GM21717 (cell line): ENCODE results near the gene LAMTOR2.

ENCODE experiments used
- ATAC-seq: cut with Tn5 transposase; IDR thresholded peaks from one replicate; pipeline ENCODE4 v1.9.1; 2021; ENCODE audit warnings: mild to moderate bottlenecking, moderate library complexity; ENCODE audit not compliant: unreplicated experiment

LAMTOR2 gene

DNA sequence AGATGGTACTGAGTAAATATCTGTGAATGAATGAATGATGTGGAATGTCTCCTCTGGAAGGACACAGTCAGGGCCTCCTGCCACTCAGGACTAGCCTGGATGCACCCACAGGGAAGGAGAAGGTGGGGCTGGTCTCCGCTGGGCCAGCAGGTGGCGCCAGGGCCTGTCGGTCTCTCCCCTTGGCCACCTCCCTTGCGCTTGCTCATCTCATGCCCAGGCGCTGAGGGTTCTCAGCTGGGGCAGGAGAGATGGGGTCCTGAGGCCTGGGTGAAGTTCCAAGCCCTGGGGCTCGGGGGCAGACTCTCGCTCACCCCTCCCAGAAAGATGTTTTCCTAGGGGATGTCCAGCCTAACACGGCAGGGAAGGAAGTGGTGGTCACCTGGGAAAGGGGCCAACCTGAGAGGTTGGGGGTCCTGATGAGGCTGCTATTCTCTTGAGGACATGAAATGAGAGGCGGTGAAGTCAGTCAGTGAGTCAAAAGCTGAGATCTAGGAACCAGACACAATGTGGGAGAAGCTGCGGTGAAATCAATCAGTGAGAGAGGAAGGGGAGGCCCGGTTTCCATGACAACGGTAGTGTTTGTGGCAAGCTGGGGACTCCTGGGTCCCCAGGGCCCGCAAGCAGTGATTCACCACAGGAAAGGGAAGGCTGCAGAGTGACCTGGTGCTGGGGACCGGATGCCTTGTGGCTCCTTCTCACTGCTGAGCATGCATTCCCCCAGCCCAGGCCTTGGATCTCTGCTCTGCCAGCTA is 42.2 kb downstream of the LAMTOR2 start:
- ATAC-seq = peak; percentile 54

DNA sequence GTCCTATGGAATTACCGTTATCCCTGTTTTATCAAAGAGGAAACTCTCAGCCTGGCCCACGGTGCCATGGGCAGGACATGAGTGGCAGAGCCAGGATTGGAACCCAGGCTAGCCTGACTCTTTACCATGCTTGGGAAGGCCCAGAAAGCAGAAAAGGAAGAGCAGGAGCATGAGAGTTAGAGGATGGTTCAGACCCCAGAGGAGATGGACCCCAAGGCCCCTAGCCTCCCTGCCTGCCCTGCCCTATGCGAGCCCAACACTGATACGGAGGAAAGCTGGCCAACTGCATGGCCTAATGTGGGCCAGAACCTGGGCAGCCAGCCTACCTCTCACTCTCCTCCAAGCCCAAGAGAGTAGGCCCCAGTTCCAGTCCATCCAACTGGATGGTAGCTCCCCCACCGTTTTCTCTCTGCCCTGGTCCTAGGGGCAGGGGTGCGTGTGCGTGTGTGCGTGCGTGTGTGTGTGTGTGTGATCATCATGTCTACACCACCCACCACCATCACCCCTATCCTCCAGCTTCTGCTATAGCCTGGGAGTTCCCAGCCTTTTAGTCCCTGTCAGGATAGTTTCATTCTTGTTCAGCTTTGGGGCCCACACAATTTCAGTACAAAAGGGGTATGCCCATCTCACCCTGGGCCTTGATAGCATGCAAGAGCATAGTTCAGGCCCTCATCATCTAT is 43.1 kb downstream of the LAMTOR2 start:
- ATAC-seq = no peak

DNA sequence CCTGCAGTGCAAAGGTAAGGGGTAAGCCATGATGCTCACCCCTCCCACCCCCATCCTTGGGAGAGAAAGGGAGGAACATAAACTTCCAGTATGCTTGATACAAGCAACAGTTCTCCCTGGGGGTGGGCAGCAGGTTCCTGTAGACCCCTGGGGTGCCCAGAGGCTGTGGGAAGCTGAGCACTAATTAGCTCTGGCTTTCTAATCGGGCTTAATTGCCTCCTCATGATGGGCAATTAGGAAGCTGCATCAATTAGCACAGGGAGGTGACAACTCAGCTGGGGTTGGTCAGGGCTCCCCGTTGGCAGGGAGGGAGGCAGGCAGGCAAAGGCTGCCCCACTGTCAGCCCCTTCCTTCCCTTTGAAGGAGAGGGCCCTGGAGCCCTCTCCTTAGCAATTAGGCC is 44.2 kb downstream of the LAMTOR2 start:
- no peak for ATAC-seq

DNA sequence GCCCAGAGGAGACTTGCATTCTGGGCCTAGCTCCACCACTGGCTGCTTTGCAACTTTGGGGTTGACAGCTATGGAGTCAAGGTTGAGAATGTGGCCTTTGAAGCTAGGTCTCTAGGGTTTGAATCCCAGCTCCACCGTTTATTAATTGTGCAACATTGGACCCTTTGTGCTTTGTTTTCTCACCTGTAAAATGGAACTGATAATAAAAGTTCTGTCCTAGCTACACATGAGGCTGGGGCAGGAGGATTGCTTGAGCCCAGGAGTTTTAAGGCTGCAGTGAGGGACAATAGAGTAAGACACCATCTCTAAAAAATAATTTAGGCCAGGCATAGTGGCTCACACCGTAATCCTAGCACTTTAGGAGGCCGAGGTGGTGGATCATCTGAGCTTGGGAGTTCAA is 44.7 kb downstream of the LAMTOR2 start:
- no peak for ATAC-seq

DNA sequence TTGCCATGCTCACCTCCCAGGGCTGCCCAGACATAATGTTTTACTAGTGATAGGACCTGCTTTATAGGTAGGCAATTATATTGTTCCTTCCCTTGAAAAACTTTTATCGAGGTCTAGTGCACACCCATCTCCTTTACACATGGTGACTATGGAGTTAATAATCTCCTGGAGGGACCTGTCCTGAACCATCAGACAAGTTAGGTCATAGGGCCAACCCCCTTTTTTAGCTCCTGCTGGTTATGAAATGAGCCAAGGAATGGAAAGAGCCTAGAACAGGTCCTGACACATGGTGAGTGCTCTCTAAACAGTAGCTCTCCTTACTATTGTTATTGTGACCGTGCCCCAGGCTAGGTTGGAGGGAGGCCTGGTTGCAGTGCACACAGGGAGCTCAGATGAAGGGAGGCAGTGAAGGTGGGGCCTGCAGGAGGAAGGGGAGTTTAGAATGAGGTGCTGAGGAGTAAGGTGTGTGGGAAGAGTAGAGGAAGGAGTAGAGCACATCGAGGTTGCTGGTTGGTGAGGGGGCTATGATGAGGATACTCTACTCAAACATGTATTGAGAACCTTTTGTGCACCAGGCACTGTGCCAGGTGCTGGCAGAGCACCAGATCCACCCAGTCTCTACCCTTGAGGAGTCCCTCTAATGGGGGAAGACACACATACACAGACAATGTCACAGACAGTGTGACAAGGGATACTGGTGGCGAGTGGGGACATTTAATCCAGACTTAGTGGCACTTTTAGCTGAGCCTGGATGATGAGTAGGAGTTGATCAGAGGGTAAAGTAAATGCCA is 45.8 kb downstream of the LAMTOR2 start:
- ATAC-seq = no peak

DNA sequence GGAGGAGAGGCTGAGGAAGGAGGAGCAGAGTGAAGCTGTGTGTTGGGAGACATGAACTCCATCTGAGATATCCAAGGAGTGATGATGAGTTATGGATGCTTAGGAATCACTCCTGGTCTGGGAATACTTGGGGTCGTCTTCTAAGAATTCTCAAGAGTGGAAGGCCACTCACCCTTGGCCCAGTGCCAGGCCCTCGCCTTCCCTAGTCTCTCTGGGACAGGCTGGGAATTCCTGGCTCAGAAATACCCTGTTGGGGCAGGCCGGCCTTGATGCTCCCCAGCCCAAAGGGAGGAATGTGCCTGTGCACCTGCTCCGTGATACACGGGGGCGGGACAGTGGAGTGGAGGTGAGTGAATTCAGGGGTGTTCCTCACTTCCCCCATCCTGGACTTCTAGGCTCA is 47.3 kb downstream of the LAMTOR2 start:
- no peak for ATAC-seq

DNA sequence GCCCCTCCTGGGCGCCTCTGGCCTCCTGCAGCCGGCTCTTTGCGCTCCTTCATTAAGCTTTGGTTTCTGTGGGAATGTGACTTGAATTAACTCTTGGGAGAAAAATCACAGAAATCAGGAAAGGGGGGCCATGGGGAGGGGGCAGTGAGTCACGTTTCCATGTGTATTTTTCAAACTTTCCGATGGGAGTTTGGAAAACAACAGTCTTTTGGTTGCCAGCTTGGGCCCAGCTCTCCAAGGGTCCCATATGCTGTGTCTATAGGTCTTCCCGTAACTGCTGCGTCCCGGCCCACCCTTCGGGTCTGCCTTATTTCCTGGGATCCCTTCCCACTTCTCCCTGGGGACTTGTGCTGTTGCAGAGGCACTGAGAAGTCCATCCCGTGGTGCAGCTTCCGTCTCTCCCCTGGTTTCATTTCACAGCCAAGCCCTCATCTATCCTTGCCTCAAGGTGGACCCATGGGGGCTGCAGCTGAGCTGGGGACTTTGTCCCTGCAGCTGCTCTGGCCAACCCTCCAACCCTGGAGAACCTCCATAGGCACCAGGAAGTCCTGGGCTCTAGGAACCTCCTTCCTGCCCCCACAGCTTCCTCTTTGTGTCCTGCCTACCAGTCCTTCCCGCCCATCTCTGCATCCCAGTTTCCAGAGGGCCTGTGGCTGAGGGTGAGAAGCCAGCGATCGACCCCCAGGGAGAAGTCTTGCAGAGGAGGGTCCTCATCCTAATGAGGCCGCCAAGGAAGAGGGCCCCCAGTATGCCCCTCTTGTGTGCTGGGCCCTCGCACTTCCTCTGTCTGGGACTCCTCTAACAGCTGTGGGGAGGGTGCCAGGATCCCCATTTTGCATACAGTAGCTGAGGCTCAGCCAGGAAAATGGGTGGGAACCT is 48.3 kb downstream of the LAMTOR2 start:
- no peak for ATAC-seq

DNA sequence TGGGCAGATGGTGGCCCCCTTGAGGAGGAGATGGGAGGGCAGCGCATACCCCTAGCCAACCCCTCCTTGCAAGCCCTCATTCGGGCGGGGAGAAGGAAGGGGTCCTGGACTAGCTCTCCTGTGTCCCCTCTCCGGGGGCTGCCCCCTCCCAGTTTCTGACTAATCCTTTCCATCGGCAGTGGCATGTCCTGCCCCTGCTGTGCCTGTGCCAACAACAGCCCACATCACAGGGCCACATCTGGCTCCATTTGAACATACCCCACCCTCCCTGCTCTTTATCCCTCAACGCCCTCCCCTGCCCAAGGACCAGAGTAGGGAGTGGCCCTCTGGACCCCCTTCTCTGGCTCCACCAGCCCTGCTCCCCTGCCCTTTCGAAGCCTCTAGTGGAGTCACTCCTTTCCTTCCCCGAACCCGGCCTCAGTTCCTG is 49.0 kb downstream of the LAMTOR2 start:
- no peak for ATAC-seq

DNA sequence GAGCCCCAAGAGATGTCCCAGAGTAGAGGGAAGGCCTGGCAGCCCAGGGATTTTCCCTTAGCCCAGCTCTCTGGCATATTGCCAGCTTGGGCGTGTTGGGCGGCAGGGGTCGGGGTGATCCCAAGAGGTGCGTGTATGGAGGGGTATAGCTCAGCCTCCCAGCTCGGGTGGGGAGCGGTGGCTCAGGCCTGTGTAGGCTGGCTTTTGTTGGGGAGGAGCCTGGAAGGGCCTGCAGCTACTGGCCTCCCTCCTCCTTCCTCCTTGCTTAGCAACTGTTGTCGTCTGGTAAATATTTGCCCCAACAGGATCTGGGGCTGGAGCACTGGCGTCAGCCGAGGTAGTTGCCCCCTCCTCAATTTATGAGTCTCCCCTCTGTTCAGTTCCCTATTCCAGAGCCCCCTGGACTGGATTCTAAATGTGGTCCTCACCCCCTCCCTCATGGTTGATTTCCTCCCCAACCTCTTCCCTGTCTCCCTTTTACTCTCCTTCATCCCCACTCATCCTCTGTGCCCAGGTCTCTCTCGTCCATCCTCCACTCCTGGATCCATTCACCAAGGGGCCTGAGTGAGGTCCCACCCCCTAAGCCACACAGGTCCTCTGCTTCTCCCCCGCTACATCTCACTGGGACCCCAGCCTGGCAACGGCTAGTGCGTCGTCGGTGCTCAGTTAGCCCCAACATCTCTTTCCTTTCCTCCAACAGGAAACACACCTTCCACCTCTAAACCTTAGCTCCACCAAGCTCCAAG is 49.7 kb downstream of the LAMTOR2 start:
- no peak for ATAC-seq

DNA sequence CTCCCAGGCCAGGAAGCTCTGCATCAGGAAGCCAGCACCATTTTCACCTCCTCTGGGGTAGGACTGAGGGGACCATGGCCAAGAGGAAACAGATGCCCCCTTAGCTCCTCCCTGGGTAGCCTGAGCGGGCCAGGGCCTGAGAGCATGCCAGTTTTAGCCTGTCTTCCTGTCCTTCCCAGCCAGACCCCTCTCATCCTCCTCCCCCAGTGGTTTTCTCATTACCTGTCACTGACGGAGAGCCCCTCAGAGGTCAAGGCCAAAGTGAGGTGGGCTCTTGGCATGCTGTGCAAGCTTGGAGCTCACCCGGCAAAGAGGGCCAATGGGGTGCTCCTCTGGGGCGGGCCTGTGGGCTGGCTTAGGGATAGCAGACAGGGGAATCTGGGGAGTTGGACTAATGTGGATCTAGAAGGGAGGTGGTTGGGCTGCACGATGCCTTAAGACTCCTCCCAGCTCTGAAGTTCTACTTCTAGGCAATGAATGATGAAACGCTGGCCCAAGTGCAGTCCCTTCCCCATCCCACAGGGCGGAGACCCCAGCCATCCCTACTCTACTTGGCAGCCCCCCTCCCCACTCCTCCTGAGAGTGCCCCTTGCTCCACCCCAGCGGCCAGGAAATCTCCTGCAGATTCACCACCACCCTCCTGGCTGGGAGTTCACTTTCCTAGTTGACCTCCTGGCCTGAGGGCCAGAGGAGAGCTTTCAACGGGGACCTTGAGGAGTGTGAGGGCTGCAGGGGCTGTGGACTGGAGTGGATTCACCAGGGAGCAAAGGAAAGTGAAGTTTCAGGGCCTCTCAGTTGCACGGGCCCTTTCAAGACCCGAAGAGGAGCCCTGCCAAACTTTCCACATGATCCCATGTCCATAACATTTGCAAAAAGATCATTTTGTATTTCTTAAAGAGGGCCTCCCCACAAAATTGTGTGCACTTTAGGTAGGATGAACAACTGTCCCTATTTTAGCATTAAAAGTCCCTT is 50.6 kb downstream of the LAMTOR2 start:
- no peak for ATAC-seq

DNA sequence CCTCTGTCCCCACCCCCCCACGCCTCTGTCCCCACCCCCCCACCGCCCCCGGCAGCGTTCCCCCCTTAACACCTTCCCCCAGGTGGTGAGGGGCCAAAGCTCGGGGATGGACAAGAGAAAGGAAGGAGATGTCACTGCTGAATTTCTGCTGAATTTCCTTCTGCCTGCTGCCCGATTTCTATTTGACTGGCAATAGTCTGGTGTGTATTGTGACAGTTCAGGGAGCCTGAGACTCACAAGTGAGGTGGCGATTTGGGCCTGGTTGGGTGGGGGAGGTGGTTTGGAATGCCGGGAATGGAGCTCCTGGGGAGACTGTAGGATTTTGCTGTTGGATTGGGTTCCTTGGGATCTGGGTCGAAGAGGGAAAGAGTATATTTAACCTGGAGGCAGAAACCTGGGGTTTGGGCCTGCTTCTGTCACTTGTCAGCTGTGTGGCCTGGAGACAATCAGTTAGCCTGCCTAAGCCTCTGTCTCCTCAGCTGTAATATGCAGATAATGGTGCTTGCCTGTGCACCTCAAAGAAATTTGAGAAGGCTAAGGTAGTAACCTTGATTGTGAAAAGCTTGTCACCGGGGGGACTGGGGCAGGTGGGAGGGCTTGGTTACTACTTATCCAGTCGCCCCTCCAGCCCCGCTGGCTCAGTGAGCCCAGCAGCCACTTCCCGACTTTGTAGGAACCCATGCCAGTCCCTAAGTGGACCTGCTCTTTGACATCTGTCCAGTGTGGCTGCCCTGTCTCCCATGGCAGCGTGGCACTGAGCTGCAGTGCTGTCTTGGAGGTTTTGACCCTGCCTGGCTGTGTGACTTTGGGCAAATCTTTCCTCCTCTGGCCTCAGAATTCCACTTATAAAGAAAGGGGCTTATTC is 52.3 kb downstream of the LAMTOR2 start:
- ATAC-seq = peak; percentile 4

DNA sequence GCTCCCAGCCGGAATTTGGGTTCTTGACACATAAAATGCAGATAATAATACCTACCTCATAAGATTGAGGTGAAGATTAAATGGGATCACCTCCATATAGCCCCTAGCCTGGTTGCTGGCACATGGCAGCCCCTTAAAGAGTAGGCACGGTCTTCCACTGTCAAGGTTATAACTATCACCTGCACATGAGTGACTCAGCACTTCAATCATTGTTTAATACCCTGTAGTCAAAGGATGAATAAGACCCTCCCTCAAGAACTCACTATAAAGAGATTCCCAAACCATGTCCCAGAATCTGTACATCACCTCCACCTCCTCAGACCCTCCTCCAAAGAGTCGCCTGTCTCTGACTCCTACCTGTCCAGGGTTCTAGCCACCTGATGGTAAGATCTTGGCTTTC is 53.5 kb downstream of the LAMTOR2 start:
- ATAC-seq = no peak
